ENCODE results near the gene ADAP2. TPM values are rescaled to one million over a fixed set of nuclear protein-coding genes. Genes with fewer than 3 reads are reported as not detected.
A peak's percentile ranks its signal among the peaks of the same experiment; 100 is the strongest.

The ADAP2 gene
- total and polyA plus RNA-seq, 10 of the 15 experiments (the other 5 are each of a cell fraction or from before 2014, with no cell fraction given) = 0.15 to 13.6 (median 6.8) TPM

DNA sequence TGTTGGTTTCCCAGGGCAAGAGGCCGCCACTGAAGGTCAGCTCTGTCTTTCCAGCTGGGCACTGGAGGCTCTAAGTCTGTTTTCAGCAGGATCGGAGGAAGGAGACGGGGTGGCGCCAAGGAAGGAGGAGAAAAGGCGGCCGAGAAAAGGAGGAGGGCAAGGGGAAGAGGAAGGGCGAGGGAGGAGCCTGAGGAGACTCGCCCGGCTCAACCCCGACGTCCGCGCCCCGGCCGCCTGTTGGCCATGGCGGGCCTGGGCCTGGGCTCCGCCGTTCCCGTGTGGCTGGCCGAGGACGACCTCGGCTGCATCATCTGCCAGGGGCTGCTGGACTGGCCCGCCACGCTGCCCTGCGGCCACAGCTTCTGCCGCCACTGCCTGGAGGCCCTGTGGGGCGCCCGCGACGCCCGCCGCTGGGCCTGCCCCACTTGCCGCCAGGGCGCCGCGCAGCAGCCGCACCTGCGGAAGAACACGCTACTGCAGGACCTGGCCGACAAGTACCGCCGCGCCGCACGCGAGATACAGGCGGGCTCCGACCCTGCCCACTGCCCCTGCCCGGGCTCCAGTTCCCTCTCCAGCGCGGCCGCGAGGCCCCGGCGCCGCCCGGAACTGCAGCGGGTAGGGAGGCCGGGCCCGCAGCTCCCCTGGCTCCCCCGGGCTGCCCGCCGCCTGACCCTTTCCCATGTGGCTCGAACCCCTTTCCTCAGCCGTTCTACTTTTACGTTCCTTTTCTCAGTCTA lies 49.3 kb downstream of the ADAP2 start, which contains the start of gene RNF135 (continued):
- TF ChIP-seq BMI1 (IDR thresholded peaks at IDR 0.05; ENCODE audit: borderline replicate concordance) = no peak
- TF ChIP-seq, protein P1, sequence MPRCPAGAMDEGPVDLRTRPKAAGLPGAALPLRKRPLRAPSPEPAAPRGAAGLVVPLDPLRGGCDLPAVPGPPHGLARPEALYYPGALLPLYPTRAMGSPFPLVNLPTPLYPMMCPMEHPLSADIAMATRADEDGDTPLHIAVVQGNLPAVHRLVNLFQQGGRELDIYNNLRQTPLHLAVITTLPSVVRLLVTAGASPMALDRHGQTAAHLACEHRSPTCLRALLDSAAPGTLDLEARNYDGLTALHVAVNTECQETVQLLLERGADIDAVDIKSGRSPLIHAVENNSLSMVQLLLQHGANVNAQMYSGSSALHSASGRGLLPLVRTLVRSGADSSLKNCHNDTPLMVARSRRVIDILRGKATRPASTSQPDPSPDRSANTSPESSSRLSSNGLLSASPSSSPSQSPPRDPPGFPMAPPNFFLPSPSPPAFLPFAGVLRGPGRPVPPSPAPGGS (IDR thresholded peaks at IDR 0.05; ENCODE audit: borderline replicate concordance, insufficient read depth, low read depth, low read length, poor library complexity, severe bottlenecking) = no peak
- peak; percentile 96 for TF ChIP-seq IKZF1 (conservative IDR thresholded peaks at IDR 0.05)
- peak; percentile 78; the same call in 1 of the 2 replicates for TF ChIP-seq POLR2AphosphoS2 (IDR thresholded peaks at IDR 0.05; ENCODE audit: low read depth, low read length)
- peak; percentile 99 for TF ChIP-seq LARP7 (IDR thresholded peaks at IDR 0.05)
- no peak for TF ChIP-seq KDM1A (IDR thresholded peaks at IDR 0.05; ENCODE audit: borderline replicate concordance)
- TF ChIP-seq DPF2 (IDR thresholded peaks at IDR 0.05) = peak; percentile 89
- TF ChIP-seq SUPT20H (IDR thresholded peaks at IDR 0.05; ENCODE audit: borderline replicate concordance, control insufficient read depth, low read depth, low read length) = no peak
- peak; percentile 98 for TF ChIP-seq GATAD2B (conservative IDR thresholded peaks at IDR 0.05; ENCODE audit: low read depth)
- peak; percentile 40 for TF ChIP-seq NBN (IDR thresholded peaks at IDR 0.05)
- peak; percentile 52 to 68; a peak in 2 of 4 replicates for TF ChIP-seq IKZF2 (IDR thresholded peaks at IDR 0.05)
- peak; percentile 79 for TF ChIP-seq POLR2AphosphoS5 (IDR thresholded peaks at IDR 0.05; ENCODE audit: low read length)
- no peak for TF ChIP-seq NFYA (IDR thresholded peaks at IDR 0.05; ENCODE audit: borderline replicate concordance, low read depth, low read length)
- TF ChIP-seq NRF1 (conservative IDR thresholded peaks at IDR 0.05; ENCODE audit: low read depth, low read length) = no peak
- TF ChIP-seq, protein P2, sequence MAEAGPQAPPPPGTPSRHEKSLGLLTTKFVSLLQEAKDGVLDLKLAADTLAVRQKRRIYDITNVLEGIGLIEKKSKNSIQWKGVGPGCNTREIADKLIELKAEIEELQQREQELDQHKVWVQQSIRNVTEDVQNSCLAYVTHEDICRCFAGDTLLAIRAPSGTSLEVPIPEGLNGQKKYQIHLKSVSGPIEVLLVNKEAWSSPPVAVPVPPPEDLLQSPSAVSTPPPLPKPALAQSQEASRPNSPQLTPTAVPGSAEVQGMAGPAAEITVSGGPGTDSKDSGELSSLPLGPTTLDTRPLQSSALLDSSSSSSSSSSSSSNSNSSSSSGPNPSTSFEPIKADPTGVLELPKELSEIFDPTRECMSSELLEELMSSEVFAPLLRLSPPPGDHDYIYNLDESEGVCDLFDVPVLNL (IDR thresholded peaks at IDR 0.05; ENCODE audit: low read depth, low read length) = no peak
- TF ChIP-seq BHLHE40 (IDR thresholded peaks at IDR 0.05; ENCODE audit: borderline replicate concordance in 1 of 2, low read depth in 2 of 2, low read length in 1 of 2) = peak; percentile 54 to 87; a peak in 2 of 4 replicates
- TF ChIP-seq HCFC1 (IDR thresholded peaks at IDR 0.05; ENCODE audit: low read length) = no peak
- TF ChIP-seq ZNF24 (IDR thresholded peaks at IDR 0.05) = peak; percentile 58; the same call in 1 of the 2 replicates
- TF ChIP-seq, protein P3, sequence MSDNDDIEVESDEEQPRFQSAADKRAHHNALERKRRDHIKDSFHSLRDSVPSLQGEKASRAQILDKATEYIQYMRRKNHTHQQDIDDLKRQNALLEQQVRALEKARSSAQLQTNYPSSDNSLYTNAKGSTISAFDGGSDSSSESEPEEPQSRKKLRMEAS (IDR thresholded peaks at IDR 0.05; ENCODE audit: low read depth, low read length) = peak; percentile 67
- no peak for TF ChIP-seq RCOR1 (conservative IDR thresholded peaks at IDR 0.05; ENCODE audit: low read depth, low read length)
- TF ChIP-seq MYC (IDR thresholded peaks at IDR 0.05; ENCODE audit: insufficient read depth, insufficient read length, insufficient replicate concordance, low read length, severe bottlenecking) = peak; percentile 90
- TF ChIP-seq MTA2 (IDR thresholded peaks at IDR 0.05; ENCODE audit: low read depth) = no peak
- 0 out of 2 replicates have a peak, but pooled peaks have one; percentile 16 for TF ChIP-seq TCF12 (IDR thresholded peaks at IDR 0.05; ENCODE audit: low read depth, low read length)
- TF ChIP-seq PAX8 (IDR thresholded peaks at IDR 0.05) = no peak
- TF ChIP-seq SRF (IDR thresholded peaks at IDR 0.05; ENCODE audit: low read depth in 2 of 2, low read length in 2 of 2) = no peak
- TF ChIP-seq, protein P4, sequence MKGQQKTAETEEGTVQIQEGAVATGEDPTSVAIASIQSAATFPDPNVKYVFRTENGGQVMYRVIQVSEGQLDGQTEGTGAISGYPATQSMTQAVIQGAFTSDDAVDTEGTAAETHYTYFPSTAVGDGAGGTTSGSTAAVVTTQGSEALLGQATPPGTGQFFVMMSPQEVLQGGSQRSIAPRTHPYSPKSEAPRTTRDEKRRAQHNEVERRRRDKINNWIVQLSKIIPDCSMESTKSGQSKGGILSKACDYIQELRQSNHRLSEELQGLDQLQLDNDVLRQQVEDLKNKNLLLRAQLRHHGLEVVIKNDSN (IDR thresholded peaks at IDR 0.05; ENCODE audit: borderline replicate concordance, extremely low read length, insufficient read depth, low read depth, low read length) = no peak
- no peak for TF ChIP-seq YBX1 (IDR thresholded peaks at IDR 0.05)
- TF ChIP-seq SUZ12 (IDR thresholded peaks at IDR 0.05; ENCODE audit: unreplicated experiment) = no peak
- TF ChIP-seq ZNF217 (IDR thresholded peaks at IDR 0.05) = no peak

All from GM12878 (cell line).